Measurements from ENCODE around the gene TMEM62. TPM values are rescaled to one million over a fixed set of nuclear protein-coding genes. Genes with fewer than 3 reads are reported as not detected.

TMEM62 gene
- 28.6 TPM for total RNA-seq

- DNase-seq (ENCODE audit: low spot score), result peak; percentile 89
These were observed at the start of gene TMEM62 for GRCh38 chr15:43133430-43134156. TMEM62 (plus strand) TSS chr15:43133586; CDS start chr15:43133803, 217 bp downstream.

- DNase-seq (ENCODE audit: low spot score), result no peak
These were observed 47.5 kb upstream of the TMEM62 start for GRCh38 chr15:43085921-43086320.

GRCh38 chr15:43086551-43086950 is 46.8 kb upstream of the TMEM62 start:
- no peak for DNase-seq (ENCODE audit: low spot score)

- DNase-seq (ENCODE audit: low spot score), result no peak
These were observed 41.5 kb upstream of the TMEM62 start for GRCh38 chr15:43091859-43092258.

- no peak for DNase-seq (ENCODE audit: low spot score)
These were observed 40.4 kb upstream of the TMEM62 start for GRCh38 chr15:43093026-43093425.

- DNase-seq (ENCODE audit: low spot score), result no peak
These were observed 38.9 kb upstream of the TMEM62 start for GRCh38 chr15:43094416-43095030.

- DNase-seq (ENCODE audit: low spot score), result no peak
These were observed 38.1 kb upstream of the TMEM62 start for GRCh38 chr15:43095243-43095642.

GRCh38 chr15:43095708-43096347 is 37.6 kb upstream of the TMEM62 start:
- no peak for DNase-seq (ENCODE audit: low spot score)

- no peak for DNase-seq (ENCODE audit: low spot score)
These were observed 37.0 kb upstream of the TMEM62 start for GRCh38 chr15:43096411-43096810.

- DNase-seq (ENCODE audit: low spot score), result no peak
These were observed 34.1 kb upstream of the TMEM62 start for GRCh38 chr15:43099105-43099845.

- DNase-seq (ENCODE audit: low spot score), result no peak
These were observed 32.4 kb upstream of the TMEM62 start for GRCh38 chr15:43100971-43101370.

GRCh38 chr15:43102187-43102586 is 31.2 kb upstream of the TMEM62 start:
- no peak for DNase-seq (ENCODE audit: low spot score)

GRCh38 chr15:43103907-43104306 is 29.5 kb upstream of the TMEM62 start:
- no peak for DNase-seq (ENCODE audit: low spot score)

- no peak for DNase-seq (ENCODE audit: low spot score)
These were observed 29.0 kb upstream of the TMEM62 start for GRCh38 chr15:43104426-43104825.

- peak; percentile 11 for DNase-seq (ENCODE audit: low spot score)
These were observed 28.2 kb upstream of the TMEM62 start for GRCh38 chr15:43105077-43105736.

GRCh38 chr15:43105778-43106485 is 27.5 kb upstream of the TMEM62 start, which contains the start of gene UBR1:
UBR1 (minus strand) TSS chr15:43106038; CDS start chr15:43106022, 16 bp downstream.
- peak; percentile 92 for DNase-seq (ENCODE audit: low spot score)

GRCh38 chr15:43106486-43106829 is 26.9 kb upstream of the TMEM62 start:
- DNase-seq (ENCODE audit: low spot score), result no peak

GRCh38 chr15:43107751-43108150 is 25.6 kb upstream of the TMEM62 start:
- DNase-seq (ENCODE audit: low spot score), result no peak

- DNase-seq (ENCODE audit: low spot score), result no peak
These were observed 22.0 kb upstream of the TMEM62 start for GRCh38 chr15:43111354-43111753.

- no peak for DNase-seq (ENCODE audit: low spot score)
These were observed 15.1 kb upstream of the TMEM62 start for GRCh38 chr15:43118286-43118685.

GRCh38 chr15:43118829-43119228 is 14.6 kb upstream of the TMEM62 start:
- DNase-seq (ENCODE audit: low spot score), result no peak
